HepG2 (cell line): ENCODE measurements around the gene PTPRQ. TPM values are rescaled to one million over a fixed set of nuclear protein-coding genes. Genes with fewer than 3 reads are reported as not detected.

Experiments
- ATAC-seq: fragments of 200-7000 bp; cut with Tn5 transposase; 3 replicates; pipeline ENCODE4 v1.9.1; 2020; ENCODE audit warnings: mild to moderate bottlenecking, moderate library complexity
- BruUV-seq: library from RNA; stranded (reverse); fragments of 400-500 nt; replicated peaks from 2 replicates; lab custom pipeline; 2021; lab: Mats Ljungman, UMichigan
- CTCF ChIA-PET: fragments of 300-600 bp; formaldehyde crosslinking; extraction: SDS; loops from one replicate; lab custom pipeline; 2021; ENCODE audit warnings: low total read pairs, inconsistent platforms, low intra/inter-chr PET ratio; lab: Yijun Ruan, JAX
- POLR2A ChIA-PET: fragments of 350-600 bp; sonication (Branson Sonifier 250); formaldehyde crosslinking; loops from one replicate; lab custom pipeline; 2020; ENCODE audit warnings: antibody characterized with exemption, inconsistent platforms; lab: Yijun Ruan, JAX
- DNase-seq: peaks from one replicate; pipeline ENCODE4 v3.0.0-alpha.2; 2015; ENCODE audit warnings: low spot score
- FAIRE-seq: peaks from 3 replicates; lab custom pipeline; 2011; peaks lifted over from hg19 to GRCh38; lab: Jason Lieb, UNC
- H2AFZ ChIP-seq: one replicate; pipeline ENCODE4 v1.6.1; 2011; ENCODE audit warnings: low read length, inconsistent platforms
- H3K27ac ChIP-seq: fragments of 300-600 bp; 3 replicates; pipeline ENCODE4 v1.8.0; 2011; ENCODE audit warnings: mixed run types, mild to moderate bottlenecking, mixed read lengths, low read length, inconsistent platforms; ENCODE audit not compliant: insufficient read depth; ENCODE audit errors: extremely low read length
- H3K27me3 ChIP-seq, 2 experiments: fragments of 200-600 bp in 1 of 2; 2 replicates in 1 of 2; 3 replicates in 1 of 2; pipeline versions ENCODE4 v1.6.0 to v1.8.0; 2011; ENCODE audit warnings: low read length in 2 of 2, mild to moderate bottlenecking in 2 of 2, moderate library complexity in 2 of 2, inconsistent platforms in 1 of 2; ENCODE audit not compliant: insufficient read depth in 2 of 2, control insufficient read depth in 1 of 2
- H3K36me3 ChIP-seq, 2 experiments: fragments of 200-600 bp in 1 of 2; replicated peaks in 1 of 2; 2 replicates in 1 of 2; 3 replicates in 1 of 2; pipeline versions ENCODE4 v1.5.1 to v1.8.0; 2011; ENCODE audit warnings: low read length in 2 of 2, inconsistent platforms in 1 of 2; ENCODE audit not compliant: insufficient read depth in 2 of 2, control insufficient read depth in 1 of 2
- H3K4me1 ChIP-seq: 2 replicates; pipeline ENCODE4 v1.5.1; 2012; ENCODE audit warnings: low read length, inconsistent platforms; ENCODE audit not compliant: insufficient read depth
- H3K4me2 ChIP-seq: 2 replicates; pipeline ENCODE4 v1.6.0; 2011; ENCODE audit warnings: low read depth, low read length, inconsistent platforms
- H3K4me3 ChIP-seq, 3 experiments: fragments of 200-600 bp in 1 of 3; sonication (generic), shearing (Covaris generic) in 1 of 3; replicated peaks in 1 of 3; 2 replicates each; pipeline ENCODE4 v1.5.1; 2011 to 2016; ENCODE audit warnings: low read length in 3 of 3, inconsistent platforms in 2 of 3, low read depth in 2 of 3, mild to moderate bottlenecking in 2 of 3, control low read depth in 1 of 3, mixed read lengths in 1 of 3; ENCODE audit not compliant: insufficient read depth in 1 of 3
- H3K79me2 ChIP-seq: one replicate; pipeline ENCODE4 v1.6.1; 2011; ENCODE audit warnings: low read length, inconsistent platforms; ENCODE audit not compliant: insufficient read depth
- H3K9ac ChIP-seq: 2 replicates; pipeline ENCODE4 v1.6.0; 2011; ENCODE audit warnings: mild to moderate bottlenecking, low read depth, low read length, inconsistent platforms; ENCODE audit not compliant: insufficient read depth
- H3K9me3 ChIP-seq: 2 replicates; pipeline ENCODE4 v1.5.1; 2012; ENCODE audit warnings: mild to moderate bottlenecking, low read length
- H4K20me1 ChIP-seq: 2 replicates; pipeline ENCODE4 v1.6.0; 2011; ENCODE audit warnings: inconsistent platforms, mild to moderate bottlenecking, low read length, moderate library complexity; ENCODE audit not compliant: insufficient read depth
- DMAP1 ChIP-seq: IDR thresholded peaks from 2 replicates; pipeline ENCODE4 v1.6.1; 2016
- DMTF1 ChIP-seq: sonication (generic); formaldehyde crosslinking; IDR thresholded peaks from 2 replicates; pipeline ENCODE4 v1.4.0; 2020; ENCODE audit warnings: mild to moderate bottlenecking, missing genetic modification reagents
- MTERF4 ChIP-seq: sonication (generic); formaldehyde crosslinking; IDR thresholded peaks from 2 replicates; pipeline ENCODE4 v1.8.0; 2023; ENCODE audit warnings: mild to moderate bottlenecking, missing genetic modification reagents
- POLR2G ChIP-seq: fragments of 200-400 bp; formaldehyde crosslinking; IDR thresholded peaks from 2 replicates; pipeline ENCODE4 v1.6.1; 2018; ENCODE audit warnings: mild to moderate bottlenecking, low read depth, low read length, moderate library complexity
- RBM22 ChIP-seq: fragments of 200-400 bp; formaldehyde crosslinking; optimal IDR thresholded peaks from 2 replicates; pipeline ENCODE3; 2017; ENCODE audit warnings: mild to moderate bottlenecking, low read length, moderate library complexity
- ZBTB25 ChIP-seq: IDR thresholded peaks from 2 replicates; pipeline ENCODE4 v1.6.1; 2018; ENCODE audit warnings: missing genetic modification reagents
- ZNF460 ChIP-seq: sonication (generic); formaldehyde crosslinking; IDR thresholded peaks from 2 replicates; pipeline ENCODE4 v1.5.1; 2020; ENCODE audit warnings: missing genetic modification reagents, mild to moderate bottlenecking, borderline replicate concordance
- in situ Hi-C: cut with HindIII; loops from 2 replicates; pipeline ENCODE4 v1.10.0; 2017; ENCODE audit warnings: low pct_unique_long_range_greater_than_20kb; ENCODE audit not compliant: extremely low pct_ligation_motif_present
- intact Hi-C: fragments of 100-400 bp; cut with micrococcal nuclease; formaldehyde crosslinking; loops from one replicate; pipeline ENCODE4 v1.10.0; 2022; ENCODE audit not compliant: unreplicated experiment
- polyA plus RNA-seq, 8 experiments: library from polyadenylated mRNA; depleted of rRNA in 3 of 8; stranded (reverse) in 7 of 8; unstranded in 1 of 8; fragments of >200 nt; fragmentation: Illumina TruSeq in 4 of 8; extraction: Trizol in 4 of 8; gene quantifications; 2 replicates each; pipeline versions ENCODE4 v1.2.1 to v1.2.3, GENCODE V29; 2011 to 2016; ENCODE audit warnings: low read depth in 4 of 8, missing spikeins in 1 of 8, mixed read lengths in 1 of 8; ENCODE audit not compliant: insufficient read depth in 1 of 8
- total RNA-seq, 5 experiments: library from RNA; depleted of rRNA; stranded (reverse); fragments of >200 nt; fragmentation: Illumina TruSeq; extraction: Trizol; gene quantifications; 2 replicates each; pipeline ENCODE4 v1.2.3, GENCODE V29; 2016; ENCODE audit warnings: low read depth in 1 of 5
- TF ChIP-seq, protein P1 (sequence below), 2 experiments: sonication (generic) in 1 of 2; formaldehyde crosslinking in 1 of 2; IDR thresholded peaks; 2 replicates each; pipeline versions ENCODE4 v1.4.0 to v1.6.1; 2016 to 2020; ENCODE audit warnings: borderline replicate concordance in 1 of 2, low read depth in 1 of 2, mild to moderate bottlenecking in 1 of 2, missing genetic modification reagents in 1 of 2

PTPRQ gene
- total and polyA plus RNA-seq, 2 of the 13 experiments (the other 11 are each of a cell fraction or from before 2014, with no cell fraction given): not detected

DNA sequence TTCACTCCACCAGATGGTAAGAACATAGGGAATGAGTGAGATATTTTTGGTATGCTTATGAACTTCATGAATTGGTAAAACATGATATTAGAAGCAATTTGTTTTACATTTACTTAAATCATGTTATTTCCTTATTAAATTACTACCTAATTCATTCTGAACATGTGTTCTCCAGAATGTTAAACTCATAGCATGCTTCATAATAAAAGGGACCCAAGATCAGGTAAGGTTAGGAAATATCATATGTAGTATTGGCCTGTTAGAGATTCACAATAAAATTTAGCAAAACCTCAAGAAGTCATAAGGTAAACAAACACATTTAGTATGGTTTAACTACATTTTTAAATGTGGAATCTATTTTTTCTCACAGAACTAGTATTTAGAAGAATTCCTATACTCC is 28.2 kb downstream of the PTPRQ start:
- ChIA-PET CTCF (interaction anchor here (1.8 kb wide), 1 partner anchor 126 kb away, joined by 8 read pairs; no protein-coding TSS in a partner anchor), POLR2A (no interaction called here)
- Histone ChIP-seq H2AFZ (no peak overlapping the region), H3K4me2 (no peak overlapping the region), H3K27ac (no peak overlapping the region), H3K9ac (no peak overlapping the region), H3K9me3 (no peaks in the 10 kb centered on the region), H3K4me3 (no peak overlapping the region), H3K36me3 (no peaks in the 10 kb centered on the region), H3K27me3 (no peaks in the 10 kb centered on the region), H4K20me1 (no peaks in the 10 kb centered on the region), H3K79me2 (no peaks in the 10 kb centered on the region), H3K4me1 (no peaks in the 10 kb centered on the region)
- no peak for FAIRE-seq
- in situ Hi-C loops: no loop called here
- BruUV-seq: no TSS peak
- intact Hi-C loops: loop anchor here (1.0 to 10.0 kb wide), 2 partner anchors 126 to 473 kb away; no protein-coding TSS in a partner anchor
- TF ChIP-seq ZBTB25 (CRISPR knock-in tag) (no peak), ZNF460 (CRISPR knock-in tag) (no peak), RBM22 (no peak), DMAP1 (CRISPR knock-in tag) (no peak), POLR2G (no peak), DMTF1 (CRISPR knock-in tag) (no peak), MTERF4 (no peak)
- TF ChIP-seq, protein P1, sequence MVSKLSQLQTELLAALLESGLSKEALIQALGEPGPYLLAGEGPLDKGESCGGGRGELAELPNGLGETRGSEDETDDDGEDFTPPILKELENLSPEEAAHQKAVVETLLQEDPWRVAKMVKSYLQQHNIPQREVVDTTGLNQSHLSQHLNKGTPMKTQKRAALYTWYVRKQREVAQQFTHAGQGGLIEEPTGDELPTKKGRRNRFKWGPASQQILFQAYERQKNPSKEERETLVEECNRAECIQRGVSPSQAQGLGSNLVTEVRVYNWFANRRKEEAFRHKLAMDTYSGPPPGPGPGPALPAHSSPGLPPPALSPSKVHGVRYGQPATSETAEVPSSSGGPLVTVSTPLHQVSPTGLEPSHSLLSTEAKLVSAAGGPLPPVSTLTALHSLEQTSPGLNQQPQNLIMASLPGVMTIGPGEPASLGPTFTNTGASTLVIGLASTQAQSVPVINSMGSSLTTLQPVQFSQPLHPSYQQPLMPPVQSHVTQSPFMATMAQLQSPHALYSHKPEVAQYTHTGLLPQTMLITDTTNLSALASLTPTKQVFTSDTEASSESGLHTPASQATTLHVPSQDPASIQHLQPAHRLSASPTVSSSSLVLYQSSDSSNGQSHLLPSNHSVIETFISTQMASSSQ (IDR thresholded peaks at IDR 0.05; ENCODE audit: low read depth): no peak
- TF ChIP-seq, protein P1 (CRISPR knock-in tag; IDR thresholded peaks at IDR 0.05; ENCODE audit: borderline replicate concordance): no peak
- DNase-seq: no peak
- ATAC-seq: no peak
